HG03103 (cell line): ENCODE data around the gene SKI.
"Not testable (repeated sequence)": the region's sequence is repeated elsewhere in the genome, so short reads cannot be mapped to it uniquely, and the experiment has no call there.

Experiments
- ATAC-seq: cut with Tn5 transposase; IDR thresholded peaks from one replicate; pipeline ENCODE4 v1.9.1; 2021; ENCODE audit warnings: low read depth; ENCODE audit not compliant: unreplicated experiment

Gene SKI

DNA sequence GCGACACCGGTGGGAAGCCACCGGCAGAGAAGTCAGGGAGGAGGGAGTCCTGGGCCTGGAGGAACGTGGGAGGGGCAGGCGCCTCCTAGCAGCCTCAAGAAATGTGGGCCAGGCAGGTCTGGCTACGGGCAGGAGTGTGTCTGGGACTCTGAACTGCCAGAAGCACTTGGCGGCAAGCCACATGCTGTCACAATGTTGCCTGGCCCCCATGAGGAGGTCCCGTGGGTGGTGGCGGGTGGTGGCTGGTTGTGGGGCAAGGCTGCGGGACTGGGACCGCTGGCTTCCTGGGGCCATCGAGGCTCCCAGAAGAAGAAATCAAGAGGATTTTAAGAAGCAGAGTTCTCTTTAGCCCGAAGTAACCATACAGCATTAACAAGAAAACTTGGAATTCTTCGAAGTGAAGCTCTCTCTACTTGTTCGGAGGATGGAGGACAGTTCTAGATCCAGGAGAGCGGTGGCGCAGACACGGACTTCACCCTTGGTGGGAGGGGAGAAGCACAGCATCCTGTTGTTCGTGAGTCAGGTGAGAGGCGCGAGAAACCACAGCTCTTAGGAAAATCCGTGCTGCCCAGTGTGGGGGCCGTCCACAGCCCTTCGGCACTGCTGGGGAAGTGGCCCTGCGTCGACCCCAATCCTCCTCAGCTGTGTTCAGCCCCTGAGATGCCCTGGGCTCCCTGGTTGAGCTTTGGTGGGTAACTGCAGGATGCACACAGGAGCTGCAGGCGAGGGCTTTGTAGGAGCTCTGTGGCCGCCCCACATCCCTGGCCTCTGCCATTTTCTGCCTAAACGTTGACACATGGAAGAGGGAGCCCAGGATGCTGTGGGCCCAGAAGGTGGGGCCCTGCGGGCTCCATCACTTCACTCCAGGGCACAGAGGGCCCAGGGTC lies 12.4 kb downstream of the SKI start:
- no peak for ATAC-seq

DNA sequence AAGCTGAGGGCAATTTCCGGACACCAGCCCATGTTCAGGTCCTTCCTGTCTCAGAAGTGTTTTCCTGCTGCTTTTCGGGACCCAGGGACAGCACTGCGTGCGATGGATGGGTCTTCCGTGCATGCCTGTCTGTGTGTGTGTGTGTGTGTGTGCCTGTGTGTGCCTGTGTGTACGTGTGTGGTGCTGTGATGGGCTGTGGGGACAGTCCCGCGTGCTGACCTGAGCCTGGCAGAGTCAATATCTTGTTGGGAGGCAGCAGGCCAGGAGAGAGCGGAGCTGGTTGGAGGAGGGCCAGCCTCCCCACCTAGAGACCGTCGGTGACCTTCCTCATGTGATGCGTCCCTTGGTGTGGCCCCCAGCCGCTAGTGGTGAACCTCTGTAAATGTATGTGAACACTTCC lies 13.7 kb downstream of the SKI start:
- ATAC-seq = no peak

DNA sequence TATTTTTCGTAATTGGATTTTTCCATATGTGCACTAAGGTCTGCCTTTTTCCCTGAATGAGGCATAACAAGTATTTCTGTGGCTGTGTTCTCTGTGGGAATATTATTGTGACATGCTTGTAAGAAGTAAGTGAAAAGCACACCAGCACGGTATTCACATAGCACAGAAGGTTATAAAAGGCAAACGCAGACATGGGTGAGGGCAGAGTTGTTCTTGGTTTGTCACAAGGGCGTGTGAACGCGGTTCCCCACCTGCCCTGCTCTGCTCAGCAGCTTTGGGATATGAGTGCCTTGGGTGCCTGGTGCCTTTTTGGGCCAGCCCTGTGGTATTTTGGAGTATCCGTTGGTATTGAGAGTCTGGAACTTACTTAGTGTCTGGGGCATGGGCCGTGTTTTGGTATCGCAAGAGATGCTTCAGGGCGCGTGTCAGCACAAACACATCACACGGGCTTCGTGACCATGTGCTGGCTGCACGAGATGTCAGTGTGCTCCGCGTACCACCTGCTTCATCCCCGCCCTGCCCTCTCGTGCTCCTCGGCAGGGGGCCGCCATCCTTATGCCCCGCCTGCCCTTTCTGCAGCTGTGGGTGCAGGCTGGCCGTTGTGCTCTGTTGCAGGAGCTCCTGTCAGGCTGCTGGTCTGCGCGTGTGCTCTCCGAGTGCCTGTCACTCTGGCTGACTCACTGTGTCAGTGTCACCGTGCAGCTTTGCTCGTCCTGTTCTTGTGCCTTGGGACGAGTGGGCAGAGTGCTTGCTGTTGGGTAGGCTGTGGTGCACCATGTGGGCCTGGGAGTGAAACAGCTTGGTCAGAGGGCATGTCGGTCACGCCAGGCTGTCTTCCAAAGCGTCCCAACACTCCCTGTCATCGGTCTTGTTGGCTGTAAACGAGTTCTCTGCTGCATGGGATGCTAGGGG lies 15.0 kb downstream of the SKI start:
- no peak for ATAC-seq

DNA sequence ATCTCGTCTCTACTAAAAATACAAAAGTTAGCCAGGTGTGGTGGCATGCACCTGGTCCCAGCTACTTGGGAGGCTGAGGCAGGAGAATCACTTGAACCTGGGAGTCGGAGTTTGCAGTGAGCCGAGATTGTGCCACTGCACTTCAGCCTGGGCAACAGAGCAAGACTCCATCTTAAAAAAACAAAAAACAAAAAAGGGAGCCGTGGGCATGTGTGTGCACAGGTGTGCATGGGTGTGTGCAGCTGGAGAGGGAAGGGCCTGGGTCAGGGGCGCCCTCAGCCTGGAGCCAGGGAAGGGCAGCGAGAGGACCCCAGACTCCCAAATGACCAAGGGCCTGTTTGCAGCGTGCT lies 18.9 kb downstream of the SKI start:
- ATAC-seq = not testable (repeated sequence)

DNA sequence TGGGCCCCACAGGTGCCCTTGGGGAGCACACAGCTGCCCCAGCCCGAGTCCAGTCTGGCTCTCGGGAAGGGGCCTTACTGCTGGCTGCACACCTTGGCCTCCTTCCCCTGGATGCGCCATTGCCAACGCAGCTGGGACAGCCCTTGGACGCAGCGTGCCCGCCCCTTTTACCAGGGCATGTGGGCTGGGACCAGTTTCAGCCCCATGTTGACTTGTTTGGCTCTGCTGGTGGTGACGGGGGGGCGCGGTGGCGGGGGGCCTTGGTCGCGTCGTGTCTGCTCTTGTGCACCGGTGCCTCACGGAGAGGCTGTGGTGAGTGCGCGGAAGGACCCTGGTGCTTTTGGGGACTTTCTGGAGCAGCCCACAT lies 19.6 kb downstream of the SKI start:
- no peak for ATAC-seq

DNA sequence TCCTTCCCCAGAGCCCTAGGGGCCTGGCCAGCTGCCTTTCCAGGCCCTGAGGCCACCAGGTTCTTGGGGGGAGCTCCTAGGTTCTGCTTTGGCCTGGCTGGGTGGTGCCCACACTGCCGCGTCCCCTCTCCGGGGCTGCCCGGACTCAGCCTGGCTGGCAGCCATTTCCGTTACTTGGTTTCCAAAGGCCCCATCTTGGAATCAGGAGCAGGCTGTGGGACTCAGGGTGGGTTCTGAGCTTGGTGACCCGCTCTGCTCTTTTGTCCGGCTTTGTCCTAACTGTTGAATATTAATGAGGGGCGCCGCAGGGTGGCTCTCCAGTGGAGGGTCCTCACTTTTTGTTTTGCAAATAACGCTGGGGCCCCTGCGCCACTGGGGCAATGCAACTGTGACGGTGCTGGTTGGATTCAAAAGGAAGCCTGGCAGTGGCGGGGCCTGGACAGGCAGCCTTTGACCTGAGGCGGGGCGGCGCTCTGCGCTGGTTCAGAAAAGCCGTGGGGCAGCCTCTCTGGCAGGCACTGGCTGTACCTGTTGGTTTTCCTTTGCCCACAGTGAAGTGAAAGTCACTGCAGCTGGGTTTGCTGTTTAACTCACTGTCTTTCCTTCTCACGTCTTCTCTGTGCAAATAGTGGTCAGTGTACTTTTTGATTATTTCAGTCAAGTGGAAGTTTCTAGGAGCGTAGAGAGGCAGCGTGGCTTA lies 20.2 kb downstream of the SKI start:
- no peak for ATAC-seq

DNA sequence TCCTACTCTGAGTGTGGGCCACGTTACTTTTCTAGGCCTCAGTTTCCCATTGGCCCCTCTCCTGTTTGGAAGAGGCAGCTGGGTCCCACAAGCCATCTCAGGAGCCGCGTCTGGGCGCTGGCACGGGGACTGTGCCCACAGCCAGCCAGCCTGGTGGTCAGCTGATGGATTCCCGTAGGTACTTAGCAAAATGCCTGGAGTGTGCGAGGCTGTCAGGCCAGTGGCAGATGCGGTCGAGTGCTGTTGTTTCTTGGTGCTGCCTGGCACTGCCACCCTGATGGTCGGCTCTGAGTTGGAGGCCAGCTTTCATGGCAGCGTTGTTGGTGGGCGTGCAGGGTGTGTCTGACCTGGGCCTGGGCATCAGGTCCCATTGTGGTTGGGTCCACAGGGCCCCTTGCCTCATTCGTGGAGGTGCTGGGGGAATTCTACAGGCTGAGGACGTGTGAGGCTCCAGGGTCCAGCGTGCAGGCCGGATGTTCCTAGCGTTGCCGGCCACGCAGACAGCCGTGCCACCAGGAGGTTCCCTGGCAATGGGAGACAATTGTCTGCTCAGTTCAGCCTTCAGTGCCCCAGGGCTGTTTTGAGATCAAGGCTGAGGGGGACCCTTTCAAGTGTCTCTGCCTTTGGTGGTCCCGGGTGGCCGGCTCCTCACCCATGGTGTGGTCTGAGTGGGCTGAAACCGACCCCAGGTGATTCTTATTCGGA lies 20.9 kb downstream of the SKI start:
- ATAC-seq = no peak

DNA sequence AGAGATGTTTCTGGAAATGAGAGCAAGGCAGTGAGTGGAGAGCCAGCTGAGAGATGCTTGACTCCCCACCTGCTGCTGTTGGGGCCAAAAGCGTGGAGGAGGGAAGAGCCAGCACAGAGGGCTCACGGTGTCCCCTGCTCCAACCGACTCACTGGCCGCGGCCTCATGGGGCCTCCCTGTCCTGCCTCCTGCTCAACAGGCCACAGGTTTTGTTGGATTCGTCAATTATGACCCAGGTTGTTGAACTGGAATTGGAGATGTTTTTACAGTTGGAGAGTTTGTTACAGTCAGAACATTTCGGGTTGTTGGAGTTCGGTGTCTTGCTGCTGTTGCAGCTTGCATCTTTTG lies 21.4 kb downstream of the SKI start:
- ATAC-seq = no peak

DNA sequence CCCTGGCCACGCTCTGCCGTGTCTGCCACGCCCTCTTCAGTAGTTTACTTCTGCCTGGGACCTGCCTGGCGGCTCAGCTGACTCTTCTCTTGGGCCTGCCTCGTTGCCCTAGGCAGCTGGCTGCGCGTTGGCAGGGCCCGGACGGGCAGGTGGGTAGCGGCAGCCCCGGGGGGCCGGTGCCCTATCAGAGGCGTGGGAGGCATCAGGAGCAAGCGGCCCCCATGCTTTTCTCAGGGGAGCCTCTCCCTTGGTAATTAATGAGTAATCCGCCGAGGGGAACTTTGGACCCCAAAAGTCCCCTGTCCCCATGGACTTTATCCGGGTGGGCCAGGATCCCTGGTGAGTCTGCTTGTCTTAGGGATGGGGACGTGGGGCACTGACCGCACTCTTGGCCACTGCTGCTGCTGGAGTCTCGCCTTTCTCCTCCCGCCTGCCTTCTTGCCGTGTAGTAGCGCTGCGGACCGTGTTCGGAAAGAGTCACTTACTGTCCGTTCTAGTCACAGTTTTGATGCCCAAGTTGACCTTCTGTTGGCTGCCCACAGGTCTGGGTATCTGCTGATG lies 22.7 kb downstream of the SKI start:
- no peak for ATAC-seq

DNA sequence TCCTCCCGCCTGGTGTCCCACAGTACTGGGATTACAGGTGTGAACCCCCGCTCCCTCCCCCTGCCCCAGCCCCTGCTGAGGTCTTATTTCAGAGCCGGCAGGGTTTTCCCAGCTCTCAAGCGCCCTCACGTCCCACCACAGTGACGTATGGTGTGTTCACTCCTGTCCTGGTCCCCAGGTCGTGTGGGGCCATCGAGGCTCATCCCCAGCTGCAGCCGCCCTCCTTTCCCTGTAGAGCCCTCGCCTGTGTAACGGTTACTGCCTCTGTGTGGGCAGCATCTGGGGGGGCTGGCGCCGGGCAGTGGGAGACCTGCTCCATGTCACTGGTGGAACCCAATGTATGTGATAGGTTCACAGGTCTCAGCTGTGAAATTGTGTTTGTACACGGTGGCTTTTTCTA lies 23.2 kb downstream of the SKI start:
- ATAC-seq = no peak

DNA sequence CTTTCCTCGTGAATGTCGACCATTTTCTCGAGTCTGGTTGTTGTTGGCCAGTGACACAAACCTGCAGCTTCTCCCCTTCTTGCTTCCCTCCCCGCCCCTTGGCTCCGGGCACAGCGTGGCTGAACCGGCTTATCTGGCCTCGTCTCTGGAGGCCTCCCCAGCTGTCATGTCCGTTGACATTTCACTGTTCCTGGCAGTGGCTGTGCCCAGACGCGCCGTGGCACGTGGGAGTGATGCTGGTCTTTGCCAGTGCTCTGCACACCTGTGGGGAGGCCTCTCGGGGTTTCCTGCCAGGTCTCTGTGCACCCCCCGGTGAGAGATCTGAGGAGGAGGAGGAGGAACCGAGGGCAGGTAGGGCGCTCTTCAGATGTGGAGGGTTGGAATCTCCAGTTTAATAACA lies 23.7 kb downstream of the SKI start:
- ATAC-seq = no peak

DNA sequence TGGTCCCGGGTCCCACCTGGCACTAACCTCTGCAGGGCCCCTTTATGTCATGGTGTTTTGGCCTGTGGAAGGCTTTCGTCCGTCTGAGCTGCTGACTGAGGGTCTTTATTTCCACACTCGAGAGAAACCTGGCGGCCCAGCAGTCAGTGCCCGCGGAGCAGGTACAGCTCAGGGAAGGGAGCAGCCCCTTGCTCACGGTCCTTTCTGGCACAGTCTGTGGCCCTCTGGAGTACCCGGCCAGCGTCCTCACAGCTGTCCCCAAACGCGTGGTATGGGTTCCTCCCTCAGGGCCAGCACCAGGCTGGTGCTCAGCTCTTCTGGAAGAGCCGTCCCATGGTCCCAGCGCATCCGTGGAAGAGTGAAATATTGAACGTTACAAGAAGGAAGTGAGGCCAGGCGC lies 24.3 kb downstream of the SKI start:
- ATAC-seq = no peak

DNA sequence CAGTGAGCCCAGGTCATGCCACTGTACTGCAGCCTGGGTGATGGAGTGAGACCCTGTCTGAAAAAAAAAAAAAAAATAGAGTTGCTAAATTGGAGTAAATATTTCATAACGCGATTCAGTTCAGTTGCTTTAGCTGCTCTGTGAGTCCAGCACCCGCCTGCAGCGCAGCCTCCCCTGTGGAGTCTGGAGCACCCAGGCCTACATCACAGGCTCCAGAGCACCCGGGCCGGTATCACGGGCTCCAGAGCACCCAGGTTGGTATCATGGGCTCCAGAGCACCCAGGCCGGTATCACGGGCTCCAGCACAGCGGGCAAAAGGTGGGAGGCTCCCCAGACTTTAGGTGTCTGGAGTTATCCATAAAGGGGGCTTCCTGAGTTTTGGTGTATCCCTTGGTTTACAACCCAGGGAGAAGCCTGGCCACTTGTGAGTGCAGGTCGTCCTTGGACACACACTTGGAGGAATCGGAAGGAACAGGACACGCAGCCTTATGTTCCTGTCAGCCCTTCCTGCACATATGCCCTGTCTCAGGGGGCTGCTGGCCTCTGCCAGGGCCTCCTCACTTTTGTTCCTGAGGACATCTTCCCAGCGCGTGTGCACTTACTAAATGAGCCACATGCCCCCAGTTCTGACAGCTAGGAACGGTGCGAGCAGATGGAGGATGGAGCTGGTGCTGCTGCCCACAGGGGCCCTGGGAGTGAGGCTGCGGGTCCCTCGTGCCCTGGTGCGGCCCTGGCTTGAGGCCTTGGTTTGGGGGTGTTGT lies 25.1 kb downstream of the SKI start:
- no peak for ATAC-seq

DNA sequence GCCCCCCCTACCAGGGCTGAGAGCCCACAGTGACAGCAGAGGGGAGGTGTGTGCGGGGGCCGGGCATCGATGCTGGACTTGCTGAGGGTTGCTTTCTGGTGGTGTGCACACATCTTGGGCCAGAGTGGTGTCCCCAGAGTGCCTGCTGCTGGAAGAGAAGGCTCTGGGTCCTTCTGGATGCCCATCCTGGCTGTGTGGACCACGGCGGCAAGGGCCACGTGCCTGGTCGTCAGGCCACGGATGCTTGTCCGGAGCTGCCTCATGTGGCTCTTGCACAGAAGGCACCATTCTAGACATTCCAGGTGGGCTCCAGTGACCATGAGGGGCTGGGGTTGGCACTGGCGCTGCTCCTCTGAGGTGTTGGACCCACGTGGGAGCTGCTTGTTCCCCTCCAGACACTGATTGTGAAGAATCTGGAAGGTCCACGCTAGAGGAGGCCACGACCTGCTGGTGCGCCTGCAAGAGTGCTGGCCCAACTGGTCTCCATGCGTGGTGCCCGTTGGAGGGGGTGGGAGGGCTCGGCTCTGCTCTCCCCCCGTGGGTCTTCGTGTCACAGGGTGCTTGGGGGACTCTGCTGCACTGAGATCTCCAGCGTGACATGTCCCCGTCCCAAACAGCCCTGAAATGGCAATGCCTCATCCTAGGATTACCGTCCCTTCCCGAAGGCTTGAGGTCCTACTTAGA lies 25.8 kb downstream of the SKI start:
- ATAC-seq = no peak

DNA sequence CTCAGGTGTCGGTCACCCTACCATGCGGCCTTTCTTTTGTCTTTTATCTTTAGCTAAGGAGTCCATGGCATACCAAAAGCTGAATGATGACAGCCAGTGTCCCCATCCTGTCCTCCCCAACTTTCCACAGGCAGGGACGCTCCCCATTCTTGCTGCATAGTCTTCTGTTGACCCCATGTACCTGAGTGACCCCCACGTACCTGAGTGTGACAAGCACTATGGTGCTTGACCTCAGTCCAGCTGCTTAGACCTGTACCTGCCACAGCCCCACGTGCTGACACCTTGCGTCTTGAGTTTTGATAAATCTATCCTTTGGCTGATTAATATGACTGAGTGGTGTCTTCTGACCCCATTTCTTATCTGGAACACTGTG lies 26.9 kb downstream of the SKI start:
- ATAC-seq = no peak

DNA sequence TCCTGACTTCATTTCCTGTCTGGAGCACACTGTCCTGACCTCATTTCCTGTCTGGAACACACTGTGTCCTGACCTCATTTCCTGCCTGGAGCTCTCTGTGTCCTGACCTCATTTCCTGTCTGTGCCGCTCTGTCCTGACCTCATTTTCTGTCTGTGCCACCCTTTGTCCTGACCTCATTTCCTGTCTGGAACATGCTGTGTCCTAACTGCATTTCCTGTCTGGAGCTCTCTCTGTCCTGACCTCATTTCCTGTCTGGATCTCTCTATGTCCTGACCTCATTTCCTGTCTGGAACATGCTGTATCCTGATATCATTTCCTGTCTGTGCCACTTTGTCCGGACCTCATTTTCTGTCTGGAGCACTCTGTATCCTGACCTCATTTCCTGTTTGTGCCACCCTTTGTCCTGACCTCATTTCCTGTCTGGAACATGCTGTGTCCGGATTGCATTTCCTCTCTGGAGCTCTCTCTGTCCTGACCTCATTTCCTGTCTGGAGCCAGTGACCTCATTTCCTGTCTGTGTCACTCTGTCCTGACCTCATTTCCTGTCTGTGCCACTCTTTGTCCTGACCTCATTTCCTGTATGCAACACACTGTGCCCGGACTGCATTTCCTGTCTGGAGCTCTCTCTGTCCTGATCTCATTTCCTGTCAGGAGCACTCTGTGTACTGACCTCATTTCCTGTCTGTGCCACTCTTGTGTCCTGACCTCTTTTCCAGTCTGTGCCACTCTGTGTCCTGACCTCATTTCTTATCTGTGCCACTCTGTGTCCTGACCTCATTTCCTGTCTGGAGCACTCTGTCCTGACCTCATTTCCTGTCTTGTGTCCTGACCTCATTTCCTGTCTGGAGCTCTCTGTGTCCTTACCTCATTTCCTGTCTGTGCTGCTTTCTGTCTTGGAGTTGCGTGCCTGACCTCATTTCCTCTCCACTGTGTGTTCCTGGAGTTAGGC lies 27.6 kb downstream of the SKI start:
- no peak for ATAC-seq

DNA sequence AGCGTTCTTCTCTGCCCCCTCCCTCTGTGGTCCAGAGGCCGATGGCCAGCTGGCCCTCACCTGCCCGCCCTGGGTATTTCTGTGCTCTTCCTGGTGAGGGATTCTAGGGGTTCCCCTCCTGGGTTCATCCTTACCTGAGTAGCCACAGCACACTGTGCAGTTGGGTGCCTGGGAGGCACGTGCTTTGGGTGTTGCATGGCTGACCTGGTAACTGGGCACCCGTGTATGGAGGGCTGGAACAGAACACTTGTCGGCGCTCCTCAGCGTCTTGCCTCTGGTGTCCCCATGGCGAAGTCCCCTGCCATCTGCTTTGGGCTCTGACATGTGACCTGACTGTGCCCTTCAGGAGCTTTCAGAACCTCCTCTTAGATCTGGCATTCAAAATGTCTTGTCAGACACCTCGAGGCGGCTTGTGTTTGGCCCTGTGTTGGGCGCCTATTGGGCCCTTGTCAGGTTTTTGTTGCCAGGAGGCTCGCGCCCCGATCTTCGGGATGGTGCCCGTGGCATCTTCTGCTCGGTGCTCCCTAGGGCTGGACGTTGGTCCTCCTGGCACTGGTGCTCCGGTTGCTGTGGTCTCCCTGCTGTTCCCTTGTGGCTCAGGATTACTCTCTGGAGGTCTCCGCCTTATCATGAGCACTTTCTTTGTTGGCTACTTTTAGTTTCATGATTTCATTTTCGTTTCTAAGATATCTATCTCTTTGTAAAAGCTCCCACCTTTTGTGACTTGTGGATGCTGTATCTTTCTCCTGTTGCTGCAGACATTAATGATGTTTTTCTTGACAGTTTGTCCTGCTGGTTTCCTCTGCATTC lies 28.5 kb downstream of the SKI start:
- no peak for ATAC-seq
